CD1c-positive myeloid dendritic cell (primary cell): ENCODE data around the gene PRF1.
"Not testable (repeated sequence)": the region's sequence is repeated elsewhere in the genome, so short reads cannot be mapped to it uniquely, and the experiment has no call there.

ENCODE experiments used
- DNase-seq: peaks from one replicate; pipeline ENCODE4 v3.0.0-alpha.2; 2016; ENCODE audit errors: extremely low spot score

PRF1 gene

DNA sequence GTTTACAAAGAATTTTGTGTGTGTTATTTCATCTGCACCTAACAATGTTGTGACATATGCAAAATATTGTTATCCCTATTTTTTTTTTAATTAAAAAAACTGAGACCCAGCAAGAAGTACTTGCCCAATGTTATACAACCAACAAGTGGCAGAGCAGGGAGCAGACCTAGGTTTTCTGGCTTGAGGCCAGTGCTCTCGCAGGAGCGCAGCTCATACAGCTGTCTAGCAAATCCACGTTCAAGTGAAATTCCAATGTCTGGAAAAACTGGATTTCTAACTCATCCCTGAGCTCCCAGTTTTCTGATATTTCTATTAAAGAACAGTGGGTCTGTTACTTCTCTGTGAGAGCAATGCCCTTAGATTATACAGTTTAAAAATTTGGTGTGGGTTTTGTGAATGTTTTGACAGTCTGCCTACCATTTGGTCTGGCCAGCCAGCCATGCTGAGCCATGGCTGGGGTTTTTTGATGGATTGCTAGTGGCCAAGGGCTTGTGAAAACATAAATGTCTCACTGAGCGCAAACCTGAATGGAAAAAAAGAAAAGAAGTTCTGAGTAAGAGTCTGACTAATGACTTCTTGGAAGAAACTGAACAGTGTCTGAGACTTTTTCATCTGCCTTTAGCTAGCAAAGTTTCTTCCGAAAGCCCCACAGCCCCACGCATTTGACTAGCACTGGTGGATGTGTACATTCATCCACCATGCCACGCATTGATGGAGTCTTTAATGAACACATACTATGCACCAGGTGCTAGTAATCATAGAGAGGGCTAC is 15.4 kb upstream of the PRF1 start:
- DNase-seq: no peak

GRCh38 chr10:70616761-70617160 is 14.2 kb upstream of the PRF1 start:
- DNase-seq: no peak

DNA sequence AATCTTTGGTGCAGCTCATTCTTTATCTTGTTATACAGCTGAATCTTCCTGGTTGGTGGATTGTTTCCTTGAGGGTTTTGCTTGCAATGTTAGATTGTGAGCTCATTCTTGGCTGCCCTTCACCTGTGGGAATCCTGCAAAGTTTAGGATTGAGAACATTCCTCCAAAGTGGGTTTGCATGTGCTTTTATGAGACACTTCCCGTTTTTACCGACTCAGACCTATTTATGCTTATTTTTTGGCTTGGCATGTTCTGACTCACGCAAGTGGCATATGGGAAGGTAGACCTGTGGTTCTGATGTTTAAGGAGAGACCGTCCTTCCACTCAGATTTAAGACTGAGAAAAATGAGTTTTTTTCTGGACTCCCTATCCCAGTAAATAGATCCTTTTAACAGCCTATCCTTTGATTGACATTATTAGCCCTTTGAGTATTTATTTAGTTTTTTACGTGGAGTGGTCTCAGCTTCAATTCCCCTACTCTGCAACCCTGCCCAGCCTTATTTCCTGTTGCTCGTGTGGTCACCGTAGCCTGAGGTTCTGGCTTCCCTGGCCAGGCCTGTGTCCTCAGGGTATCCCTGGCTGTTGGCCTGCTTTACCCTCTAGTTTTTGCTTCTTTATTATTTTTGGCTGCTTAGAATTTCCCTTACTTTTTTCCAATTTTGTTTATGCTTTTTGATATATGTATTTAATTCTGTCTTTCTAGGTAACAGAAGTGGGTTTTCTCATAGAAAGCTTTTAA is 13.4 kb upstream of the PRF1 start:
- peak; percentile 48 for DNase-seq

DNA sequence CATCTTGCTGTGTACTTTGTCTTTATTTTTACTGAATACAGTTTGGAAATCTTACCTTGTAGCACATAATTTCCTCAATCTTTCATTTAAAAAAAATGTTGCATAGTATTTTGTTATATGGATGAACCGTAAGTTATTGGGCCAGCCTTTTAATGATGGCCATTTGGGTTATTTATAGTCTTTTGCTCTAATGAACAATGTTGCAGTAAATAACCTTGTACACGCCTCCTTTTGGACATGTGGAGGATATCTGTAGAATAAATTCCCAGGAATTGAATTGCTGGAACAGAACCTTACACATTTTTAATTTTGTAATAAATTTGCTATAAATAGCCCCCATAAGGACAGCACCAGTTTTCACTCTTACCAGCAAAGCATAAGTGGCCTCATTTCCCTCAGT is 12.7 kb upstream of the PRF1 start:
- DNase-seq: no peak

GRCh38 chr10:70614364-70614763 is 11.8 kb upstream of the PRF1 start:
- not testable (repeated sequence) for DNase-seq

DNA sequence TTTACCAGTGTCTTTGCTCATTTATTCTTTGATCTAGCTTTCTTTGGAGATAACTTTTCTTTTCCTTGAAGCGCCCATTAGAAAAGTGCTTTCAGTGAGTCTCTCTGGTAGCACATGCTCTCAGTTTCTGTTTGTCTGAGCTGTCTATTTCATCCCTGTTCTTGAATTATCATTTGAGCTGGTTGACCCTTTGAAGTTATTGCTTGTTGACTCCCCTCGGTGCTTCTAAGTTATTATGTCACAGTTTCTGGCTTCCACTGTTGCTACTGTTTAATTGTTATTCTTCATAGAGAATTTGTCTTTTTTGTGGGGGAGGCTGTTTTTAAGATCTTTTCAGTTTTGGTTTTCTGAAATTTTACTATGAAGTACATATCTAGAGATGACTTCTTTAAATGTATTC is 11.4 kb upstream of the PRF1 start:
- no peak for DNase-seq

DNA sequence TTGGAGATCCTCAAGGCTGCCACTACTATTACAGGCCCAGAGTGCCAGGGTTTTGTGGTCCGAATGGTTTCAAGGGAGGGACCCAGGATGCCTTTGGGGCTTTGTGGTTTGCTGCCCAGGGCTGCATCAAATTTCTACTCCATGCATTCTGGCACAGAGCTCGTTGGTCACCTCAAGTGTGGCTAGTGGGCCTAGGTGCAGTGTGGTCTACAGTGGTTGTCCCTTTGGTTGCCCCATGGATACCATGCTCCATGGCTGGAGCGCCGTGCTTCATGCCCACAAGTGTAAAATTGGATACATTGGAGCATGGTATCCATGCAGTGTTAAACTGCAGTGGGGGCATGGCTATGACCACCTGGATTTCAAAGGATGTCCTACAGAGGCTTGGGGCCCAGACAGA is 5.4 kb upstream of the PRF1 start:
- DNase-seq: no peak

GRCh38 chr10:70605161-70605560 is 2.6 kb upstream of the PRF1 start:
- peak; percentile 47 for DNase-seq

- no peak for DNase-seq
Measured at GRCh38 chr10:70604106-70604505, 1.6 kb upstream of the PRF1 start.

DNA sequence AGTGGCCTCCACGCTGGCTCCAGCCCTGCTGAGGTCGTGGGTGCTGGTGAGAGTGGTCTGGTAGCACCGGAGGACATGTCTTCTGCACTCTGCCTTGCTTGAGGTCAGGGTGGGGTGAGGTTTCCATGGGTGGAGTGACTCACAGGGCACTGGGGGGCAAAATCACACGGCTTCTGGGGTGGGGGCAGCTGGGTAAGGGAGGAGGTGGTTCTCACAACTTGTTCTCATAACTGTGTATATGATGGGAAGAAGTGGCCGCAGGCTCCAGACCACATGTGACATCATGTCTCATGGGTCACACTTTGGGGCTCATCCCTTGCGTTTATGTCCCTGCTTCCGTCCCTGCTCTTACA is 884 bp upstream of the PRF1 start:
- DNase-seq: no peak

DNA sequence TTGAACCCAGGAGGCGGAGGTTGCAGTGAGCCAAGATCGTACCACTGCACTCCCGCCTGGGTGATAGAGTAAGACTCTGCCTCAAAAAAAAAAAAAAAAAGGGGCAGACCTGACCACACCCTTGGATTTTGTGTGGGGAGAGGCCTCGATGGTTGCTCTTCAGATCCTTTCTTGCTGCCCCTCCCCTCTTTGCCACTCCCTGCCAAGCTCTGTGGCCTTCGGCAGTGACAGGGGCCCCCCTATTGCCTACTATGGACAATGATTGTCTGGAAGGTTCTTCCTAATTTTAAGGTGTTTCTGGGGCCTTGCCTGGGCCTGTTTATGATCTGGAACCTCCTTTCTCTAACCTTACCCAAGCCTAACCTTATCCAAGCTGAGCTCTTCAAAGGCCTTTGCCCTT is 795 bp downstream of the PRF1 start:
- DNase-seq: no peak

GRCh38 chr10:70600512-70601395 is 1.8 kb downstream of the PRF1 start:
- no peak for DNase-seq

- no peak for DNase-seq
Measured at GRCh38 chr10:70599791-70600190, 2.8 kb downstream of the PRF1 start.

DNA sequence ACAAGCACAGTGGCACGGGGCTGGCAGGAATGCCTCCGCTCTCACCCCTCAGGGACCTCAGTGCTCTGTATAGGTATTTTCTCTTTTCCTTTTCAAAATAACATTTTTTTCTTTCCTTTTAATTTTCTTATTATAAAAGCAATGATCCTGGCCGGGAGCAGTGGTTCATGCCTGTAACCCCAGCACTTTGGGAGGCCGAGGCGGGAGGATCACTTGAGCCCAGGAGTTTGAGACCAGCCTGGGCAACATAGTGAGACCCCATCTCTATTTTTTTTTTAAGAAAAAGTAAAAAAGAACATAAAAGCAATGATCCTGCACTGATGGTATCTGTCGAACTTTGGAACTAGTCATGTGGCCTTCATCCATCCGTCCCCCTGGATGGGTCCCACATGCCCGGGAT is 3.2 kb downstream of the PRF1 start:
- DNase-seq: no peak

DNA sequence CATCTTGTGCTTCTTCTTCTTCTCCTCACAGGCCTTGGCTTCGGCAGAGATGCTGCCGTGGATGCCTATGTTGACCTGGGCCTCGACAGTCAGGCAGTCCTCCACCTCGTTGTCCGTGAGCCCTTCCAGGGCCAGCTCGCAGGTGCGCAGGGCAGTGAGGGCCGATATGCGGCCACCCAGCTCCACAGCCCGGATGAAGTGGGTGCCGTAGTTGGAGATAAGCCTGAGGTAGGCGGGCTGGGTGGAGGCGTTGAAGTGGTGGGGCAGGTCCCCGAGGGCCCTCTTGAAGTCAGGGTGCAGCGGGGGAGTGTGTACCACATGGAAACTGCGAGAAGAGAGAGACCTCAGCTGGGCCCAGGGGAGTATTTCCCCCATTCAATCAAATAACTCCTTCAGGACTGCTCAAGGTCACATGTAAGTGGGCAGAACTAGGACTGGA is 3.7 kb downstream of the PRF1 start:
- DNase-seq: no peak

- DNase-seq: no peak
Measured at GRCh38 chr10:70597856-70598815, 4.4 kb downstream of the PRF1 start.

DNA sequence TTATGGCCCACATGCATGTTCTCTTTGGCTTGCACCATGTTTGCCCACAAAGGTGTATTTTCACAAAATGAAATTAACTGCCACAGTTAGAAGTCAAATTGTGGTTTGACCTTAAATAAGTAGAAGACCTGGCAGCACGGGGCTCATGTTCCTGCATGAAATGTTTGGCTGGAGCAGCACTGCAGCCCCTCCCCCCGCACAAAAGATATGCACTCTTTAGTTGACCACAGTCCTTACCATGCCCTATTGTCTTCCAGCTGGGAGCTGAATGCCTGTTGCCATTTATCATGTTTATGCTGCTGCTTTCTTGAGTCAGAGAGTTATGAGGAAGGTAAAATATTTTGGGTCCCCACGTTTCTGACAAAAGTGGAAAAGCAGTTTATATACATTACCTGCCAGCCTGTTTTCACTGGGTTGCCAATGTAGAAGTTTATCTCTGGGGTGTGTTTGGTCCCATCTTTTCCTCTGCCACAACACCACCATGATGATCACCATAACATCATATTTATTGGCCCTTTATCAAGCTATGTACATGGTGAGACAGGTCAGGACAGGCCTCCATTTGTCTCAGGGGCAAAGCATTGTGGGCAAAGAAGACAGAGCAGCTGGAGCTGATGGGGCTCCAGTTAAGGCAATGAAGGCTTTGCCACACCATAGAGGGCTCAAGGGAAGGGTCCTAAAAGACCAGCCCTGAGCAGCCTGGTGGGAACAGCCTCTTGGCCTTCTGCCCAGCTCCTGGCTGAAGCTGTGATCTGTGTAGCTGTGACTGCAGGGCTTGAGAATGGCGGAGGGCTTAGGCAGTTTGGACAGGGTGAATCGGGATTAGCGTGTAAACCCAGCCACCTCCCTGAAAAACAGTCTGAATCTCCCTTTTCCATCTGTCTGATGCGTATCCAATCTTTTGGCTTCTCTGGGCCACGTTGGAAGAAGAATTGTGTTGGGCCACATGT is 5.4 kb downstream of the PRF1 start:
- DNase-seq: no peak

- DNase-seq: no peak
Measured at GRCh38 chr10:70596110-70596798, 6.3 kb downstream of the PRF1 start.

DNA sequence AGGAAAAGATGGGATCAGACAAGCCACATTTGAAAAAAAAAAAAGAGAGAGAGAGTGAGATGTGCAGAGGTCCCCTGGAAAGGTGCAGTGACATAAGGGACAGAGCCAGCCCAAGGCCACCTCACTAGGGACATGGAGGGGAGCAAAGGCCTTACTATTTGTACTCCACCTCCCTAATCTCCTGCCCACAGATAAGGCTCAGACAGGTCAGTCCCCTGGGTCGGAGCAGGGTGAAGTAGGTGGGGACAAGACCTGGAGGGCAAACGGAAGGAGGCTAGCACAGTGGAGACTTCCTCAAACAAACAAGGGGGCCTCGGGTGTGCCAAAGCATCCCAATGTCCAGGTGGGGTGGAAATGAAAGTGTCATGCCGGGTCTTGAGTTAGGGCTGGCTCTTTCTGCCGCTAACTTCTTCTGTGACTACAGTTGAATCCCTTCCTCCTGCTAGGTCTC is 7.0 kb downstream of the PRF1 start:
- no peak for DNase-seq
